Loucy (cell line): ENCODE measurements around the gene TTC9B.

Experiments
- CTCF ChIP-seq: fragments of 200-600 bp; sonication (generic); conservative IDR thresholded peaks from 2 replicates; pipeline ENCODE4 v1.5.1; 2014; ENCODE audit warnings: mild to moderate bottlenecking, antibody characterized with exemption, low read length
- EZH2phosphoT487 ChIP-seq: fragments of 200-600 bp; IDR thresholded peaks from 2 replicates; pipeline ENCODE4 v1.6.1; 2018; ENCODE audit warnings: antibody characterized with exemption, mild to moderate bottlenecking, moderate library complexity, borderline replicate concordance

GRCh38 chr19:40228863-40229262 lies 10.7 kb upstream of the TTC9B start:
- TF ChIP-seq CTCF (no peak), EZH2phosphoT487 (no peak)
